Cardiac septum (tissue), 1 donor: Measurements from ENCODE around the gene TKT. TPM values are rescaled to one million over a fixed set of nuclear protein-coding genes. Genes with fewer than 3 reads are reported as not detected.

Experiments used
- DNase-seq: peaks from one replicate; pipeline ENCODE4 v3.0.0-alpha.2; 2020; ENCODE audit warnings: low spot score
- intact Hi-C: fragments of 100-400 bp; cut with DNase I; formaldehyde crosslinking; loops from one replicate; pipeline ENCODE4 v1.14.0; 2022
- total RNA-seq: library from RNA; stranded (reverse); fragmentation: NEBNext Ultra II Directional; extraction: Animal tissue kit (Norgen Biotek cat#: 25700); gene quantifications from one replicate; pipeline ENCODE4 v1.2.1, GENCODE V29; 2021
- donor health status: DM: no; HTN: no; CAD: no.

Gene TKT
- total RNA-seq, 1 donor from 2014 or later, result 34.6 TPM

DNA sequence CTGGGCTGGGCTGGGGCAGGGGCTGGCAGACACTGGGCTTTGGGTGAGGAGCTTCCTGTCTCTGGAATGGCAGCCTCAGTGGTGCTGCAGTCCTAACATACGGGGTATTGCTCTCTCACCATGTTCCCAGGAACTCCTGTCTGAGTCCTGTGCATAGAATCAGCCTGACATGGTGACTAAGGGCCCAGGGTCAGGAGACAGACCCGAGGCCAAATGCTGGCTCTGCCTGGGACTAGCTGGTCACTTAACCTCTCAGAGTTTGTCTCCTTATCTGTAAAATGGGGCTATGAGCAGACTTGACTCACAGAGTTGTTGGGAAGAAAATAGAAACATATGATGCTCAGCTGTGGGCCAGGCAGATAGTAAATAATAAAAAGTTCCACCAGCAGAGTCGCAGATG lies 66.5 kb downstream of the TKT start:
- no peak for DNase-seq
- intact Hi-C loops, result no loop called here

DNA sequence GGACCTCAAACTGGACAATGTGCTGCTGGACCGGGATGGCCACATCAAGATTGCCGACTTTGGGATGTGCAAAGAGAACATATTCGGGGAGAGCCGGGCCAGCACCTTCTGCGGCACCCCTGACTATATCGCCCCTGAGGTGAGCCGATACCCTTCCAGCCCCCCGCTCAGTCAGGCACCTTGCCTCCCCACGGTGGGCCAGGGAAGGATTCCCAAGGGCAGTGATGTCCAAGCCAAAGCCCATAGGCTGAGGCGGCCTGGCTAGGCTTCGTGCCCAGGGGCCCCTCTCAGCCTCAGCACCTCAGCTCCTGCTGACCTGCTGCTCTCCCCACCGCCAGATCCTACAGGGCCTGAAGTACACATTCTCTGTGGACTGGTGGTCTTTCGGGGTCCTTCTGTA lies 67.1 kb downstream of the TKT start:
- intact Hi-C loops, result no loop called here
- no peak for DNase-seq

DNA sequence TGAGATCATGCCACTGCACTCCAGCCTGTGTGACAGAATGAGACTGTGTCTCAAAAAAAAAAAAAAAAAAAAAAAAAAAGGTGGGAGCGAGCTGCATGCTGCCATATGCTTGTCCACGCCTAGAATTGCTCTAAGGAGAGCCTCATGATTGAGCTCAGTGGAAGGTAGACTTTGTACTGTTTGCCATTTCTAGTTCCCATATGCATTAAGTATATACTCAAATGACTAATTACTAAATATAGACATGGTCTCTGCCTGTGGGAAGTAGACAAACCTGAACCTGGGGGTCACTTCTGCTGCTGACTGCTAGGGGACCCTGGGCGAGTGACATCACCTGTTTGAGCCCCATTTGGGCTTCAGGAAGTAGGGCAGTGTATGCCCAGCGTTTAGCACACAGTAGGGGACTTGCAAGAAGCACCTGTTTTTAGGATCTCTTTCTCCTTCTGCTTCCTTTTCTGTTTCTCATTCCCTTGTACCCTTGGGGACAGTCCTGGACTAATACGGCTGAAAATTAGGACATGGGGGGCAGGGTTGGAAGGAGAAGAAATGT lies 67.6 kb downstream of the TKT start:
- DNase-seq, result no peak
- intact Hi-C loops, result no loop called here

DNA sequence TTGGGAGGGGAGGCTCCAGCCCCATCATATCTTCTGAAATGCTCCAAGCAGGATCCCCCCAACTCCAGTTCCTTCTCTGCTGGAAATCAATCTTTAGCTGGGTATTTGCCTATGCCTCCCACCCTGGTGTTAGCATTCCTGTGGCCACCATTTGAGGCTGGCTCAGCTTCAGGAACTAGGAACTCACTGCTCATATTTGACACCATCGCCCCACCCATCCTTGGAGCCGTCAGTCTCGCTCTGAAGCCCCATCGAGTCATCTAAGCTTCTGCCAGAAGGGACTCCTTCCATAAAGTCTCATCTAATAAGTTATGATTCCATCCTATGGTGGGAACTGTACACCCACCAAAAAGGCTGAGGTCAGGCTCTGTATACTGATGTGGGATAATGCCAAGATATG lies 68.4 kb downstream of the TKT start:
- intact Hi-C loops, result no loop called here
- DNase-seq, result no peak

DNA sequence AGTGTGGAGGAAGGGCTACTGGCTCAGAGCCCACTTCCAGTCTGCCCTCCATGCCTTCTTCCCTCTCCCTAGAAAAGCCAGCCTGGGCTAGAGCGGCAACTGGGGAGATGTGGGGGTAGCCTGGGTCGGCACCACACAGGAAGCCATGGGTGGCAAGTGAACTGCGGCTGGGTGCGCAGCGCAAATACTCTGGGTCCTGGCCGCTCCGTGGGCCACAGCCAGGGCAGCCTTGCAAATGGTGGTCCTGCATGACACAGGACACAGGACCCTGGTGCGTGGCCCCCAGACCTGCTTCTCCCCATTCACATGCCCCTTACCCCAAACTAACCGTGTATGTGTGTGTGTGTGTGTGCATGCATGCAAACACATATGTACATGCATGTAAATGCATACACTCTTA lies 69.1 kb downstream of the TKT start:
- no peak for DNase-seq
- intact Hi-C loops, result no loop called here

DNA sequence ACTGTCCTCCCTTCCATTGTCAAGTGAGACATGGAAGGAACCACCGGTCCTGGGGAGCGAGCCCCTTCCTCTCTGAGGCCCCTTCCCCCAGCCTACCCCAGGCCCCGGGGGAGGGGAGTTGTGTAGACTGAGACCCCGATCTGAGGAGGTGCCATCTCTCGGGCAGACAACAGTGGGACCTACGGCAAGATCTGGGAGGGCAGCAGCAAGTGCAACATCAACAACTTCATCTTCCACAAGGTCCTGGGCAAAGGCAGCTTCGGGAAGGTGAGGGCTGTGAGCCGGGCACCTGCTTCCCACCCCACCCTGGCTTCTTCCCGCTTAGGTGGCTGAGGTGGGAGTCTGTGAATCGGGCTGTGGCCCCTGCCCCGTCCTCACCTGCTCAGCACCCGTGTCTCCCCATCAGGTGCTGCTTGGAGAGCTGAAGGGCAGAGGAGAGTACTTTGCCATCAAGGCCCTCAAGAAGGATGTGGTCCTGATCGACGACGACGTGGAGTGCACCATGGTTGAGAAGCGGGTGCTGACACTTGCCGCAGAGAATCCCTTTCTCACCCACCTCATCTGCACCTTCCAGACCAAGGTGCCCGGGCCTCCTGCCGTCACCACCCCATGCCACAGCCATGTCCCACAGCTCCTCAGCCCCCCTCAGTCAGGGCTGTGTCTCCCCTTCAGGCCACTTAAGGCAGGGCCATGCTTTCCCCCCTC lies 69.9 kb downstream of the TKT start:
- intact Hi-C loops, result no loop called here
- DNase-seq, result no peak

DNA sequence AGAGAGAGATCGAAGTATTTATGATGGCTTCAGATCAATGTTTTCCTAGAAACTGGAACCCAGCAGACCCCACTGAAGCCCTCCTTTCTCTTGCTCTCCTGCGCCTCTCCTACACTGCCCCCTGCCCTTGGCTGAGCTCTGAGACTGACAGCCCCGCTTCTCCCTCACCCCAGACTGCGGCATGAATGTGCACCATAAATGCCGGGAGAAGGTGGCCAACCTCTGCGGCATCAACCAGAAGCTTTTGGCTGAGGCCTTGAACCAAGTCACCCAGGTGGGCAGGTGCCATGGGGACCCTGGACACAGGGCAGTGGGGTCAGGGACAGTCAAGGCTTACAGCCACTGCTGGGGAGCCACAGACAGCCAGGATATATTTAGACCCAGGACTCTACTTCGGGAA lies 71.1 kb downstream of the TKT start:
- DNase-seq, result no peak
- intact Hi-C loops, result no loop called here

DNA sequence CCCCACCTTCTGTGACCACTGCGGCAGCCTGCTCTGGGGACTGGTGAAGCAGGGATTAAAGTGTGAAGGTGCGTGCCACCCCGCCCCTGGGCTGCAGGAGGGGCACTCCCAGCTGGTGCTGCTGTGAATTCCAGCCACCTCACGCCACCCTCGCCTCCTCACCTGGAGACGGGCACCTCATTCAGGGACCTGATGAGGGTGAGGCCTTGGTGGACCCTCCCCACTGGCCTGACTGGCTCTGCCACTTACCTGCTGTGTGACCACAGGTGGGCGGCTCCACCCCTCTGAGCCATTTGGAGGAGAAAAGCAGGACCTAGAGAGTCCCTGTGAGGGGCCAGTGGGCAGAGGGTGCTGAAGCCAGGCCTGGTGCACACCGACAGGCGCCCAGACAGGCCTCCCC lies 72.3 kb downstream of the TKT start:
- DNase-seq, result no peak
- intact Hi-C loops, result no loop called here

DNA sequence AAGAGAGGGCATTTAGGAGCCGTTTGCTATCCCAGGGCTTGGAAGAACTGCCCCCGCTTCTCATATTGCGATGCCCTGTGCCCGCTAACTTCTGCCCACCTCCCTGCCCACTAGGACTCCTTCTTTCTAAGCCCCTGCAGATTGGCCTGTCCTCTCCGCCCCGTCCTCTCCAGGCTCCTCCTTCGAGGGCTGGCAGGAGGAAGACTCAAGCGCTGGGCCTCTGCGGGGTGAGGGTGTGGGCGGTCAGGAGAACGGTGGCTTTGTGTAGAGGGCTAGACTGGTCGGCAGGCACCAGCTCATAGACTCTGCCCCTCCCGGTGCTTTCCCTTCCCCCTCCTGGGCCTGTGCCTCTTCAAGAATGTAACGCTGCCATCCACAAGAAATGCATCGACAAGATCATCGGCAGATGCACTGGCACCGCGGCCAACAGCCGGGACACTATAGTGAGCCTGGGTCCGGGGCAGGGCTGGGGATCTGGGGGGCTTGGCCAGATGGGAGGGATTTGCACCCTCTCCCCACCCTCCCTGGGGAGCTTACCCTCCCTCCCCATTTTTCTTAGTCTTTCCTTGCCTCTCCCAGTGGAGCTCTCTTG lies 73.0 kb downstream of the TKT start:
- DNase-seq, result no peak
- intact Hi-C loops, result no loop called here

DNA sequence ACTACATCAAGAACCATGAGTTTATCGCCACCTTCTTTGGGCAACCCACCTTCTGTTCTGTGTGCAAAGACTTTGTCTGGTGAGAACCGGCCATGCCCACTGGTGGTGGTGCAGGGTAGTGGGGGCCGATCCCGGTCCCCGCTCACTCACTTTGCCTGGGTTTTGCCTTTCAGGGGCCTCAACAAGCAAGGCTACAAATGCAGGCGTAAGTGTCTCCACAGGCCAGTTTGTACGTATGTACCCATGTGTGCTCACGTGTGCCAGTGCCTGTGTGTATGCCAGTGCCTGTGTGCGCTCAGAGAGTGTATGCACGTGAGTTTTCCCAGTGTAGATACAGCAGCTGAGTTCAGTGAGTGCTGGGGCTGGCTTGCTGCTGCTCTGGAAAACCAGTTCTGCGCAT lies 74.3 kb downstream of the TKT start:
- intact Hi-C loops, result no loop called here
- no peak for DNase-seq

DNA sequence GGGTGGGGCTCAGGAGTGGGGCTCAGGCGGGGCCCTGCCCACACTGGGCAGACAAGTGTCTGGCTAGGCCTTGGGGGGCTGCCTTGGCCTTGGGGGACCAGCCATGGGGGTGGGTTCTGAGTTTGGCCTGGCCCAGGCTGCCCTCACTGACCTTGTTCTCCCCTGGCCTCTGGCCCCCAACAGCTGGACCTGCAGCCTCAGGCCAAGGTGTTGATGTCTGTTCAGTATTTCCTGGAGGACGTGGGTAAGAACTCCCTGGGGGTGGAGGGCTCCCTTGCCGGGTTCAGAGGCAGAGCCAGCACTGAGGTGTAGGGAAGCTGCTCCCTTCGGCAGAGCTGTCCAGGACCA lies 74.8 kb downstream of the TKT start:
- intact Hi-C loops, result no loop called here
- DNase-seq, result no peak

DNA sequence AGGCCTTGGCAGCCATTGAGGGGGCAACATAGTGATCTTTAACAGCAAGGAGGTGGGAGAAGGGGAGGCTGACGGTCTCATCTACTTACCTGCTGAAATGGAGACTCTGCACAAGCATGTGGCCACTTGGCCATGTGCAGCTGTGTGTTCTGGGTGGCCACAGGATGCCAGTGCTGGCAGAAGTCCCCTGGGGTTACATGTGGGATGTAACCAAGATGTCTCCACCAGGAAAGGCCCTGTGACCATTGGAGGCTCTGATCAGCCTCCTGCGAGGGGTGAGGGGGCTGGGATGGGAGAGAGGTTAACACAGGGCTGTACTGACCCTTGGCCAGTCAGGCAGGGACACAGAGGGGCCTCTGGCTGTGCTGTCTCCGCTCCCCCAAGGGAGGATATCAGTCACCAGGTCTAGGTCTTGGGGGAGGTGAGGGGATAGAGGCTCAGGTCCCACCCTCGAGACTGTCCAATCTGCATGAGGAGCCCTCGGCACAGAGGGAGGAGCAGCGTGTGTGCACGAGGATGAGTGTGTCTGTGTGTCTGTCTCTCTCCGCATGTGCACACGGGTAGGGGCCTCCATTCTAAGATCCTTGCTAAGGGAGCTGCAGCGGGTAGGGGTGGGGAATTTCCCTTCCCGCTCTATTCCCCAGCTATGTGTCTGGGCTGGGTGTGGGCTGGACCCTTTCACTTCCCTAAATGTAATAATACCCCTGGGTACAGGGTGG lies 75.4 kb downstream of the TKT start:
- DNase-seq, result no peak
- intact Hi-C loops, result no loop called here

DNA sequence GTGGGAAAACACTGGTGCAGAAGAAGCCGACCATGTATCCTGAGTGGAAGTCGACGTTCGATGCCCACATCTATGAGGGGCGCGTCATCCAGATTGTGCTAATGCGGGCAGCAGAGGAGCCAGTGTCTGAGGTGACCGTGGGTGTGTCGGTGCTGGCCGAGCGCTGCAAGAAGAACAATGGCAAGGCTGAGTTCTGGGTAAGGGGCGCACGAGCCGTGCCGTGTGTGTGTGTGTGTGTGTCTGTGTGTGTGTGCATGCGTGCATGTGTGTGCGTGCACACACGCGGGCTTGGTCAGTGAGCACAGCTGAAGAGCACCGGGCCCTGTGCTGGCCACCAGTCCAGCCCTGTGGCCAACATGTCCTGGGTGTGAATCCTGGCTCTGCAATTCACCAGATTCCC lies 76.2 kb downstream of the TKT start:
- no peak for DNase-seq
- intact Hi-C loops, result no loop called here

DNA sequence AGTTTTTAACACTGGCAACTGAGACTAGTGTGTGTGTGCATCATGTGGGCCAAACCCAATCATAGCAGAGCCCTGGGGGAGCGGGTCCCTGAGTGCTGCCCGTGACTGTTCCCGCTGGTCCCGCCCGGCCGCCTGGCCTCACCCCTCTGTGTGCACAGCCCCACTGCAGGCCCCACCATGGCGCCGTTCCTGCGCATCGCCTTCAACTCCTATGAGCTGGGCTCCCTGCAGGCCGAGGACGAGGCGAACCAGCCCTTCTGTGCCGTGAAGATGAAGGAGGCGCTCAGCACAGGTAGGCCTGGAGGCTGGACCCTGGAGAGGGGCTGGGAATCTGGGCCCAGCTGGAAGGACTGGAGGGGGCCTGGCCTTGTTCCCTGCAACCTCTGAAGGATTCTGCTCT lies 77.6 kb downstream of the TKT start:
- no peak for DNase-seq
- intact Hi-C loops, result no loop called here

DNA sequence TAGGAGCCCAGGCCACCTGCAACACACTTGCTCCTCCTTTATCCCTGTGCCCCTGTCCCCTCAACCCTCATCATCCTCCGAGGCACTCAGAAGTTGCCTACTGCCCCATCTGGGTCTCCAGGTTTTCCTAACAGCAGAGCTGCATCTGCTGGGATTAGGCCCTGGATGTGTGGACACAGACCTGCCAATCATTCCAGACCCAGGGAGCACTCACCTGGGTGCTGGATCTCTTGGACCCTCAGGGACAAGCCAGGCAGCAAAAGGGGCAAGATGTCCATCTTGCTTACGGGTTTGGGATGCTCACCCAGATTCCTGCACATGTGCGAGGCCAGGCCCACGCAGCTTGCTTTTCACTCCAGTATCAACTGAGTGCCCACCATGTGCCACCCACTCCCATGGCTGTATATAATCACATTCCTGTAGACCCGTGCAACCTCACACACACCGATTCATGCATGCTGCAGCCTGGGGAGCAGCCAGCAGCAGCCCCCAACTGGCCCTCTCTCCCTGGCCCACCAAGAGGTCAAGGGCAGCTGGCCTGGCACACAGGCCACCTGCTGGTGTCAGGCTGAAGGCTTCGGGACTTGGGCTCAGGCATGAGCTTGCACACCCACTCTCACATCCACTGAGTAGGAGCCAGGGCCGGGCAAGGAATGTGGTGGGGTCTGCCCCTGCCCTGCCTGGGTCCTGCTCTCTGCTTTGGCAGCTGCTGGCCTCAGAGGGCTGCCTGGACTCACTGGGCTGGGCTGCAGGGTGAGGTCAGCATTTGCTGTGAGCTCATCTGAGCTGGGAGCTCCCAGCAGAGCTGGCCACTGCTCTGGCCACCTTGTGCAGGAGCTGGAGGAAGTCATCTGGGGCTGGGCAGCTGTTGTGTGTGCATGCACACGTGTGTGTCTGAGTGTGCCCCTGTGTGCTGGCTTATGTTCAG lies 79.9 kb downstream of the TKT start:
- intact Hi-C loops, result no loop called here
- DNase-seq, result no peak

Other genes starting within 250 kb of the TKT start
- gene SFMBT1, start 209.9 kb downstream of the TKT start, total RNA-seq, result 14.7 TPM
- gene RFT1, start 125.6 kb downstream of the TKT start, total RNA-seq, result 8.6 TPM
- gene PRKCD, start 94.8 kb downstream of the TKT start, total RNA-seq, result 10.6 TPM
- 17.3 TPM for gene DCP1A, start 91.5 kb upstream of the TKT start, total RNA-seq
- 0.46 TPM for gene CACNA1D, start 238.6 kb upstream of the TKT start, total RNA-seq